Upper lobe of left lung (tissue), 6 donors: Measurements from ENCODE around the gene FGR. TPM values are rescaled to one million over a fixed set of nuclear protein-coding genes. Genes with fewer than 3 reads are reported as not detected.

ENCODE experiments used
- ATAC-seq, 2 donors: fragments of 200-7000 bp; cut with Tn5 transposase; one replicate each; pipeline ENCODE4 v1.9.1; 2022; ENCODE audit warnings: mild to moderate bottlenecking in 2 of 2, moderate library complexity in 2 of 2; ENCODE audit not compliant: low FRiP score in 2 of 2
- DNase-seq, 2 donors: peaks; one replicate each; pipeline ENCODE4 v3.0.0-alpha.2; 2019 to 2020
- H3K27ac ChIP-seq, 4 donors: fragments of 200-600 bp; sonication (generic); one replicate each; pipeline ENCODE4 v1.5.1; 2016 to 2019
- H3K27me3 ChIP-seq, 4 donors: fragments of 200-600 bp; sonication (generic); one replicate each; pipeline ENCODE4 v1.5.1; 2017 to 2019
- H3K36me3 ChIP-seq, 4 donors: fragments of 200-600 bp; sonication (generic); one replicate each; pipeline ENCODE4 v1.5.1; 2016 to 2019
- H3K4me1 ChIP-seq, 4 donors: fragments of 200-600 bp; sonication (generic); one replicate each; pipeline ENCODE4 v1.5.1; 2018 to 2019
- H3K4me3 ChIP-seq, 4 donors: fragments of 200-600 bp; sonication (generic); one replicate each; pipeline ENCODE4 v1.5.1; 2017 to 2019; ENCODE audit warnings: mild to moderate bottlenecking in 2 of 4, moderate library complexity in 1 of 4
- H3K9me3 ChIP-seq, 4 donors: fragments of 200-600 bp; sonication (generic); one replicate each; pipeline ENCODE4 v1.5.1; 2018 to 2019
- EP300 ChIP-seq, 4 donors: sonication (generic); formaldehyde crosslinking; IDR thresholded peaks; one replicate each; pipeline ENCODE4 v1.5.1; 2017; ENCODE audit warnings: antibody characterized with exemption in 4 of 4, control low read depth in 2 of 4
- POLR2A ChIP-seq, 4 donors: fragments of 450-650 bp; IDR thresholded peaks; one replicate each; pipeline ENCODE4 v1.5.1; 2016 to 2017; ENCODE audit warnings: antibody characterized with exemption in 4 of 4, mild to moderate bottlenecking in 2 of 4
- POLR2AphosphoS5 ChIP-seq, 2 donors: sonication (generic); formaldehyde crosslinking; IDR thresholded peaks; one replicate each; pipeline ENCODE4 v1.5.1; 2017; ENCODE audit warnings: antibody characterized with exemption in 2 of 2
- WGBS, 2 donors: methylation state at CpG; one replicate each; pipeline ENCODE4 v1.1.5; 2017 to 2018; 5-methylcytosine and 5-hydroxymethylcytosine counted together
- total RNA-seq, 6 donors: library from RNA; depleted of rRNA in 4 of 6; stranded (reverse); fragments of >200 nt in 4 of 6; gene quantifications; one replicate each; pipeline versions ENCODE4 v1.1.0 to v1.2.1, GENCODE V29; 2016 to 2021
- TF ChIP-seq, protein P1 (sequence below), 6 experiments: fragments of 450-650 bp in 4 of 6; fragments of 200-600 bp in 2 of 6; sonication (generic) in 2 of 6; IDR thresholded peaks; one replicate each; pipeline ENCODE4 v1.5.1; 2016 to 2019; ENCODE audit warnings: antibody characterized with exemption in 6 of 6
- donor health status: DM: no; HTN: no; CAD: no; lungs with moderate emphysema.
- donor health status: DM: no; HTN: yes; CAD: no; lungs with severe emphysema.

FGR gene
- total RNA-seq, 6 donors from 2014 or later, result 59.8 to 234 (median 150) TPM

DNA sequence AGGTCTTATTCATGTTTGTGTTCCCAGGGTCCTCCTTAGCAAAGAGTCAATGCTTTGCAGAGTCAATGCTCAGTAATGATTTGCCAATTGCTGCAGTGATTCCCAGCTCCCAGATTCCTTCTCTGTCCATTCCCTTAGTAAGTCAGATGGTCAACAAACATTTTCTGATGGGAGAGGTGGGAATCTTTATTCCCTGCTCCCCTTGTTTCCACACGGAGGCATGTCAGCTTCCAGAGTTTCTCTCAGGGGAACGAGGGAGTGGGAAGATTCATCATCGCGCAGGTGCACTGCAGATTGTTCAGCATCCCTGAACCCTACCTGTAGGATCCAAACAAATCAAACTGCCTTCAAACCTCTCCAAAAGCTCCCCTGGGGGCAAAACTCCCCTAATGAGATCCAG, 23.5 kb downstream of the FGR start:
- H3K27me3 ChIP-seq, result no peaks in the 10 kb centered on the region
- DNase-seq, result no peak
- ATAC-seq, result no peak
- H3K36me3 ChIP-seq, result peaks cover 0 to 48% (median 24%) of the 10 kb centered on the region in 4 donors
- no peak overlapping the region for H3K4me3 ChIP-seq
- WGBS, 2 donors, result 85 to 90% methylated on average over 4 of the region's 4 CpGs
- H3K9me3 ChIP-seq, result no peaks in the 10 kb centered on the region
- no peak for TF ChIP-seq POLR2AphosphoS5 (IDR thresholded peaks at IDR 0.05)
- TF ChIP-seq, protein P1, sequence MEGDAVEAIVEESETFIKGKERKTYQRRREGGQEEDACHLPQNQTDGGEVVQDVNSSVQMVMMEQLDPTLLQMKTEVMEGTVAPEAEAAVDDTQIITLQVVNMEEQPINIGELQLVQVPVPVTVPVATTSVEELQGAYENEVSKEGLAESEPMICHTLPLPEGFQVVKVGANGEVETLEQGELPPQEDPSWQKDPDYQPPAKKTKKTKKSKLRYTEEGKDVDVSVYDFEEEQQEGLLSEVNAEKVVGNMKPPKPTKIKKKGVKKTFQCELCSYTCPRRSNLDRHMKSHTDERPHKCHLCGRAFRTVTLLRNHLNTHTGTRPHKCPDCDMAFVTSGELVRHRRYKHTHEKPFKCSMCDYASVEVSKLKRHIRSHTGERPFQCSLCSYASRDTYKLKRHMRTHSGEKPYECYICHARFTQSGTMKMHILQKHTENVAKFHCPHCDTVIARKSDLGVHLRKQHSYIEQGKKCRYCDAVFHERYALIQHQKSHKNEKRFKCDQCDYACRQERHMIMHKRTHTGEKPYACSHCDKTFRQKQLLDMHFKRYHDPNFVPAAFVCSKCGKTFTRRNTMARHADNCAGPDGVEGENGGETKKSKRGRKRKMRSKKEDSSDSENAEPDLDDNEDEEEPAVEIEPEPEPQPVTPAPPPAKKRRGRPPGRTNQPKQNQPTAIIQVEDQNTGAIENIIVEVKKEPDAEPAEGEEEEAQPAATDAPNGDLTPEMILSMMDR (IDR thresholded peaks at IDR 0.05), result no peak
- TF ChIP-seq POLR2A (IDR thresholded peaks at IDR 0.05), result no peak
- no peak for TF ChIP-seq EP300 (IDR thresholded peaks at IDR 0.05)
- no peak overlapping the region for H3K27ac ChIP-seq
- peaks cover 14 to 30% (median 23%) of the 10 kb centered on the region in 4 donors for H3K4me1 ChIP-seq

DNA sequence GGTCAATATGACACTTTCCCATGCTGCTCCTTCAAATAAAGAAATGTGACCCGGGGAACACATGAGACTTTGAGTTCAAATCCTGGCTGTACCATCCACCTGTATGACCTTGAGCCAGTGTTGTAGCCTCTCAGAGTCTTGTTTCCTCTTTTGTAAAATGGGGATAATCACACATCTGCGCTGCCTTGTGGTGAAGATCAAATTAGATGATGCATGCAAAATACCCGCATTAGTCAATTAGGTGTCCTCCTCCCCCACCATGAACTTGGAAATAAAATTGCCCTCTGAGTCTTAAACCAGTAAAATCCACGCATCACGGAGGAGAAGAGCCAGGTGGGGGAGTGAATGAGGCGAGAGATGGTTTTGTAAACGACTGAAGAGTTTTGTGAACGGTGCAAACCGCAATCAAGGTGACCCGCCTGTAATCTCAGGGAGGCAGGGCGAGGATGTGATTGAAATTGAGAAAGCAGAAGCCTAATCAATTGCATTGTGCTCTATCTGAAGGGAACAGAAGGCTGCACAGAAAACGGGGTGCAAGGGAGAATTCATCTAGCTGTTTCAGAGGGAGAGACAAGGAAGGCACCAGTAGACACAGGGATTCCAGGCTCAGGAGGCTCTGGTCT, 25.3 kb downstream of the FGR start:
- no peaks in the 10 kb centered on the region for H3K27me3 ChIP-seq
- no peak for DNase-seq
- no peak overlapping the region for H3K4me3 ChIP-seq
- H3K36me3 ChIP-seq, result peaks cover 0 to 32% (median 18%) of the 10 kb centered on the region in 4 donors
- no peak for ATAC-seq
- peaks cover 17 to 36% (median 26%) of the 10 kb centered on the region in 4 donors for H3K4me1 ChIP-seq
- H3K27ac ChIP-seq, result peak overlapping the region in 3 of 4 donors; percentile 28 to 69 (median 55)
- TF ChIP-seq POLR2AphosphoS5 (IDR thresholded peaks at IDR 0.05) (no peak), EP300 (IDR thresholded peaks at IDR 0.05) (no peak), POLR2A (IDR thresholded peaks at IDR 0.05) (no peak)
- TF ChIP-seq, protein P1 (IDR thresholded peaks at IDR 0.05), result no peak
- H3K9me3 ChIP-seq, result no peaks in the 10 kb centered on the region
- WGBS, 2 donors, result 74 to 78% methylated on average over 12 of the region's 12 CpGs

DNA sequence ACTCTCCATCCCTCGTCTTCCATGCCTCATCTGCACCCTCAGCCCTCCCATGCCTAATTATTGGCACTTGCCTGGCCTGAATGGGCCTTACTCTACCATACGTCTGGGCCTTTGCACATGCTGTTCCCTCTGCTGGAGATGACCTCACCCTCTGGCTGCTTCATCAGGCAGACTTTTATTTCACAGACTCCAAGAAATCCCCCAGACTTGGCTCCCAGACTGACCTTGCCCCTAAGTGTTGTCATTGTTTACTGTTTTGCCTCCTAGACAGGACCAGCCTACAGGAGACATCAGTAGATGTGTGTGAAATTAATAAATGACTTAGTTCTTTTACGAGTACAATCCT, 25.8 kb downstream of the FGR start:
- Histone ChIP-seq H3K27ac (peak overlapping the region in 3 of 4 donors; percentile 28 to 69 (median 55)), H3K9me3 (no peaks in the 10 kb centered on the region), H3K4me1 (peaks cover 14 to 36% (median 28%) of the 10 kb centered on the region in 4 donors), H3K4me3 (no peak overlapping the region), H3K27me3 (no peaks in the 10 kb centered on the region), H3K36me3 (peaks cover 0 to 27% (median 14%) of the 10 kb centered on the region in 4 donors)
- DNase-seq (no peak), ATAC-seq (peak in 1 of 2 donors; percentile 20)
- TF ChIP-seq, protein P1 (IDR thresholded peaks at IDR 0.05), result no peak
- TF ChIP-seq POLR2A (IDR thresholded peaks at IDR 0.05) (no peak), POLR2AphosphoS5 (IDR thresholded peaks at IDR 0.05) (no peak), EP300 (IDR thresholded peaks at IDR 0.05) (peak in 2 of 4 donors; percentile 49 to 55)
- 47 to 55% methylated on average over 3 of the region's 3 CpGs for WGBS, 2 donors

DNA sequence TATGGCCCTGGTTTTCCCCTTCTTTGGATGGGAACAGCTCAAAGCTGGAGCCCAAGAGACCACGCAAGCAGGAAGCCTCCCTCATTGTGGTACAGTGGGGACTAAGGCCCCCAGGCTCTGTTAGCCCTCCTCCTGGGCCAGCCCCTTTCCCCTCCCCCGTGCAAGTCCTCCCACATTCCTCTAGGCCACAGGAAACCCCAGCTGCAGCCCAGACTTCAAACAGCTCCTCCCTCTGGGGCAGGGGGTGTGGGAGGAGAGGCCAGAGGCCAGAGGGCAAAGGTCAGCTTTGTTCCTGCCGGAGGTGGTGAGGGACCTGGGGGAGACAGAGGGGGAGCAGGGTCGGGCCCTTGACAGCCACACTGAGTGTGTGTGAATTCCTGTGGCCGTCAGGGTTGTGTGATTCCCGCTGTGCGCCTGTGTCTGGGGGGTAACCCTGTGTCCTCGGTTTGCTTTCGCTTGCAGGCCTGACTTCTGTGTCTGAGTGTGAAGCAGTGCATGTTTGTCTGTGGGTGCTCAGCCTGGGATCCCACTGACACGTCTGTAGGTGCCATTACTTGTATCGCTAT, 27.7 kb downstream of the FGR start:
- H3K27ac ChIP-seq, result peak overlapping the region in 1 of 4 donors; percentile 16
- TF ChIP-seq, protein P1 (IDR thresholded peaks at IDR 0.05), result no peak
- TF ChIP-seq POLR2AphosphoS5 (IDR thresholded peaks at IDR 0.05) (no peak), POLR2A (IDR thresholded peaks at IDR 0.05) (no peak), EP300 (IDR thresholded peaks at IDR 0.05) (no peak)

More for the DNA sequence above, 27.7 kb downstream of the FGR start:
- peaks cover 0 to 11% (median 0%) of the 10 kb centered on the region in 4 donors for H3K36me3 ChIP-seq
- H3K4me3 ChIP-seq, result no peak overlapping the region
- DNase-seq (no peak), ATAC-seq (no peak)
- H3K9me3 ChIP-seq, result no peaks in the 10 kb centered on the region
- peaks cover 18 to 47% (median 32%) of the 10 kb centered on the region in 4 donors for H3K4me1 ChIP-seq
- 67 to 89% methylated on average over 8 to 11 of the region's 11 CpGs for WGBS, 2 donors
- H3K27me3 ChIP-seq, result no peaks in the 10 kb centered on the region
